HG03108 (cell line): Measurements from ENCODE around the gene ARL5B.

ENCODE experiments used
- ATAC-seq: cut with Tn5 transposase; IDR thresholded peaks from one replicate; pipeline ENCODE4 v1.9.1; 2021; ENCODE audit warnings: moderate library complexity; ENCODE audit not compliant: unreplicated experiment

ARL5B gene

DNA sequence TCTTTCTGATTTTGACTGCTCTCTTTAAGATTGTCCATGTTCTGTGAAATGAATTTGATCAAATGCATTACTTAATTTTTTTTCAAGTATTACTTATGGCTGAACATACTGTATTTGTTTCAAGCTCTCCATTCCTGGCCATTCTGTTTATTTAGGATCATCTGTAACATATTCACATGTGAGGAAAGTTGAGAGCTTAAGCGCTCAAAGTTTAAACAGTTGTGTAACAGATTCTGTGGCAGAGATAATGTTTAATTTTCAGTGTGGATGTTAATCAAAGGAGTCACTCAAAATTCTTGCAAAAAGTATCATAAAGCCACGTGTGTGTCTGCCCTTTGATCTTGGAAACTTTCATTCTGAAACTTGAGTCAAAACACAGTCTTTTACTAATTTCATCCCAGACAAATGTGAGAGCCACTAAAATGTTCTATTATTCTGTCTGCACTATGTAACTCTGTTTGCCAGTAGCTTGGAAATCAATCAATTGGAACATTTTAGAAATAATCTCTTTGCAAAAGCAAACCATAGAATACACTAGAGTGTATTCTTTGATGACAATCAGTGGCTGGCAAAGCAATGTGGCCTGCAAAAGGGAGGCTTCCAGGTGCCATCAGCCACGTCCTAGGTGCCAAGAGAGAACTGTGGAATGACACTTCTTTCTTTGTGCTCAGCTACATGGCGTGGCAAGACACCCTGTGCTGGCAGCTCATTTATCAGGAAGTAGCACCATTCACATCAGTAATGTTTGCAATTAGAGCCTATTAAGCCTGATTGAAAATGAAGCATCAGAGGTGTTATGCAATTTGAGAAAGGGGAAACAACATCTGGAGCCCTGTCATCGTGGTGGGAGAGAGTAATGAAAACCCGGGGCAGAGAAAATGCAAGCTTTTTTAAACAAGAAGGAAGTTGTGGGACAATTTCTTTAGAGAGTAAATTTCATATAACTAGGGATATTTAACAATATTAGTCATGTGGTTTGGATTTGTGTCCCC is 40.9 kb downstream of the ARL5B start:
- no peak for ATAC-seq

DNA sequence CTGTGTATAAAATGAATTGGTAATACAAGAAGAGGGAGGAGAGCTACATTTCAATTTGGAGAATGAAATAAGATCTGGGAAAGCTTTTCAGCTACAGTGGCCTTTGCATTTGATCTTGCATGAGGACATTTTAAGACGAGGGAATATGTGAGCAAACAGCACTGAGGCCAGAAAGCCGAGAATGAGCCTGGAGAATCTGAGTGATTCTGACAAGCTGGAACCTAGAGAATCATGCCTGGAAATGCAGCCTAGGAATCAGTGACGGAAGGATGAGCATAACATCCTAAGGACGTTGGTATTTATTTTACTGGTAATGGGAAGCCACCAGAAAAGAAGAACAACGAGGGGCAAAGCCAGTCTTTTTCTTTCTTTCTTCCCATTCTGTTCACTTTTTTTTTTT is 44.3 kb downstream of the ARL5B start:
- ATAC-seq: no peak

DNA sequence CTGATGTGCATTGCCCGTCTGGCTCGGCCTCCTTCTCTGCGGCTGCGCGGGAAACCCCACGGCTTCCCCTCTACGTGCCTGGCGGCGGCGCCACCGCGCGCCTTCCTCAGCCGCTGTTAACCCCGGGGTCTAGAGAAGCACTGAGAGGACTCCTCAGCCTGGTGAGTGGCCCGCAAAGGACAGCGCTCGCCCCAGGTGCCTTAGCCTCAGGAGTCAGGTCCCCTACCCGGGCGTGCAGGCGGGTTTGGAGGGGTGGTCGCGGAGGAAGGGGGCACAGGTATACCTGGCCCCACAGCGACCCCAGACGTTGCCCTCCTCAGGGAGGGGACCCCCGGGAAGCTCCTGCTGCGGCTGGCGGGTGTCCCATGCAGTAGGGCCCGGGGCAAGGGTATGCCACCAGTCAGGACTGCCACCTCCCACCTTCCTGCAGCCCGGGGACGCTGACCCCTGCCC is 51.0 kb downstream of the ARL5B start:
- ATAC-seq: no peak

DNA sequence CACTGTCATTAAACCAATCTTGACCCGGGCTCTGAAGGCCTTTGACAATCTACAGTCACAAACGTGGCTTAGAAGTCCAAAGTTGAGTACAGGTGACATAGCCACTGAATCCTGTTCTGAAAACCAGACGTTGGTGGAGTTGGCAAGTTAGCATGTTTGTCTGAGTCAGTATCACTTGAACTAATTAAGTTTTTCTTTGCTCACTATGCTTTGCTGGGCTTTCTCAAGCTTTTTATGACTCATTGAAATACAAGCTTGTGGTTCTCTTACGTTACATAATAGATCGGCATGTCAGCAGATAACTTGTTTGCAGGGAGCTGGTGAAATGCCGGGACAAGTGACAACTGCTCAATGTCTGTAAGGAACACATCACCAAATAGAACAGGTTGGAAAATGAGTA is 53.8 kb downstream of the ARL5B start:
- ATAC-seq: no peak

DNA sequence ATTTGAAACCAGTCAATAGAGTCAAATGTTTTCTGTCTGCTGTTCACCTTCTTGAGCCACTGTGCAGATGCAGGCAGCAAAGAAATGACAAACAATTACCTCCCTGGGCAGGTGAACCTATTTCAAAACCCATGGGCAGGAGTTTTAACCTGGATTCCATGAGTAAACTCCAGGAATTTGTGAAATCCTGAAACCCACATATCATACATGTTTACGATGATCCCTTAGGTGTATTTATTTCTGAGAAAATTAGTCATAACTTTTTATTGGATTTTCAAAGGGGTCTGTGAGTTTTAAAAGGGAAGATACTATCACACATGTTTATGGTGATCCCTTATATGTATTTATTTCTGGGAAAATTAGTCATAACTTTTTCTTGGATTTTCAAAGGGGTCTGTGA is 59.8 kb downstream of the ARL5B start:
- ATAC-seq: no peak

DNA sequence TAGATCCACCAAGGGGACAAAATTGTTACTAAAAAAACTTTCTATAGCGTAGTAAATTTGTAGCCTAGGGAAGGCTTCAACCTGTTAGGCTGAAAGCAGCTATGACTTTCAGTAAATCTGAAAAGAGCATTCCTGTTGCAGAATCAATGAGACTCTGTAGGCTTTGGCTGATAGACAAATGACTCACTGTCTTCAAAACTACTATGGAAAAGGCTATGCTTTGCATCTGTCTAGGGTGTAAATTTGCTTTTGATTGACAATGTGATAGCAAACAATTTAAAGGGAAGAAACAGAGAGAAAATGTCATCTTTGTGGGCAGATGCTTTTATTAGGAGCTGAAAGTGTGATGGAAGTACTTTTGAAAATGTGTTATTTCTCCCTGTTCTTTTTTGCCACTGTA is 60.6 kb downstream of the ARL5B start:
- ATAC-seq: no peak

DNA sequence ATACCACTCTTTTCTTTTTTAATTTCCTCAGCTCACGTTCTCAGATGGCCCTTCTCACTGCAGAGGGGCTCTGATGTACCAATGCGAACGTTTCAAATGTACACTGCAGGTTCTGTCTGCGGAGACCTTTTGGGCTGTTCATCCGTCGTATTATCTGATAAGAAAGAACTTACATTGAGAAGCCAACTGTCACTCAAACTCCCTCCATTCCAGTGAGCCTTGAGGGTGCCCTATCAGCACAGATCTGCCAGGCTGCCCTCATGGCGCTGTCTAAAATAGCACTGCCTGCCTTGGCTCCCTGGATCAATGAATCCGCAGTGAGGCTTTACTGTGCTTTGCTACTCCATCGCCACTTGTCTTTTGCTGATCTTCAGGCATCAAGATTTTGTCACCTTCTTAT is 61.8 kb downstream of the ARL5B start:
- no peak for ATAC-seq

DNA sequence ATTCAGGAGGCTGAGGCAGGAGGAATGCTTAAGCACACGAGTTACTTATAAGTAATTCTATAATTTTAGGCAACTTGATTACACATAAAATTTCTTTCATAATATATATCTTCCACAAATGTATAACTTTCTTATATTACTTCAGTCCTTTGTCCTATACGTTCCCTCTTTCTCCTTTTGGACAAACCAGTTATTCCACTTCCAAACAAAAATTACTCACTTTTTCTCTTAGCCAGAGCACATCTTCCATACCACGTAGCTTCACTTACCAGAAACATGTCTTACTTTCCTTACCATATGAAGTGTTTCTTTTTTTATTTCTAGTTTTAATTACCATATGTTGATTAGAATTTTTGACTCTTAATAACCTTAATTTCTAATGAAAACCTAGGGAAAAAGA is 64.6 kb downstream of the ARL5B start:
- no peak for ATAC-seq
